ENCODE data around the gene WDR70. TPM values are rescaled to one million over a fixed set of nuclear protein-coding genes. Genes with fewer than 3 reads are reported as not detected.

WDR70 gene
- total RNA-seq, 2 donors from 2014 or later, result 26.7 to 28.6 TPM

DNA sequence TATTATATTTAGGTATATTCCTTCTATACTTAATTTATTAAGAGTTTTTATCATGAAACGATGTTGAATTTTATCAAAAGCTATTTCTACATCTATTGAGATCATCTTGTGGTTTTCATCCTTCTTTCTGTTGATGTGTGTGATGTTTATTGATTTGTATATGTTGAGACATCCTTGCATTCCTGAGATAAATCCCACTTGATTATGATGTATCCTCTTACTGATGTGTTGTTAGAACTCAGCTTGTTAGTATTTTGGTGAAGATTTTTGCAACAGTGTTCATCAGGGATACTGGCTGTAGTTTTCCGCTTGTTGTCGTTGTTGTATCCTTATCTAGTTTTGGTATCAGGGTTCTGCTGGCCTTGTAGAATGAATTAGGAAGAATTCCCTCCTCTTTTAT is 247.1 kb downstream of the WDR70 start:
- Histone ChIP-seq H3K9me3 (no peaks in the 10 kb centered on the region), H3K27me3 (no peaks in the 10 kb centered on the region), H3K4me1 (no peaks in the 10 kb centered on the region), H3K36me3 (no peaks in the 10 kb centered on the region), H3K27ac (no peak overlapping the region), H3K9ac (ENCODE audit: low read depth in 2 of 2, low read length in 2 of 2) (no peak overlapping the region), H3K4me3 (no peak overlapping the region)
- TF ChIP-seq, protein P1, sequence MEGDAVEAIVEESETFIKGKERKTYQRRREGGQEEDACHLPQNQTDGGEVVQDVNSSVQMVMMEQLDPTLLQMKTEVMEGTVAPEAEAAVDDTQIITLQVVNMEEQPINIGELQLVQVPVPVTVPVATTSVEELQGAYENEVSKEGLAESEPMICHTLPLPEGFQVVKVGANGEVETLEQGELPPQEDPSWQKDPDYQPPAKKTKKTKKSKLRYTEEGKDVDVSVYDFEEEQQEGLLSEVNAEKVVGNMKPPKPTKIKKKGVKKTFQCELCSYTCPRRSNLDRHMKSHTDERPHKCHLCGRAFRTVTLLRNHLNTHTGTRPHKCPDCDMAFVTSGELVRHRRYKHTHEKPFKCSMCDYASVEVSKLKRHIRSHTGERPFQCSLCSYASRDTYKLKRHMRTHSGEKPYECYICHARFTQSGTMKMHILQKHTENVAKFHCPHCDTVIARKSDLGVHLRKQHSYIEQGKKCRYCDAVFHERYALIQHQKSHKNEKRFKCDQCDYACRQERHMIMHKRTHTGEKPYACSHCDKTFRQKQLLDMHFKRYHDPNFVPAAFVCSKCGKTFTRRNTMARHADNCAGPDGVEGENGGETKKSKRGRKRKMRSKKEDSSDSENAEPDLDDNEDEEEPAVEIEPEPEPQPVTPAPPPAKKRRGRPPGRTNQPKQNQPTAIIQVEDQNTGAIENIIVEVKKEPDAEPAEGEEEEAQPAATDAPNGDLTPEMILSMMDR (IDR thresholded peaks at IDR 0.05), result no peak
- no peak for DNase-seq
- intact Hi-C loops (cut with DNase I), result no loop called here

DNA sequence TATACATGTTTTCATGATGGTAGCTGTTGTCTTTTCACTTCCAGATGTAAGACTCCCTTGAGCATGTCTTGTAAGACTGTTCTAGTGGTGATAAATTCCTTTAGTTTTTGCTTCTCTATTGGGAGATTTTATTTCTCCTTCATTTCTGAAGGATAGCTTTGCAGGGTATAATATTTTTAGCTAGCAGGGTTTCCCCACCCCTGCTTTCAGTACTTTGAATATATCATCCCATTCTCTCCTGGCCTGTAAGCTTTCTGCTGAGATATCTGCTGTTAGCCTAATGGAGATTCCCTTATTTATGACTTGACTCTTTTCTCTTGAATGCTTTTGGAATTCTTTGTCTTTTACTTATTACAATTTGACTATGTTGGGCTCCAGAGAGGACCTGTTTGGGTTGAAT is 249.8 kb downstream of the WDR70 start:
- Histone ChIP-seq H3K4me3 (no peak overlapping the region), H3K9me3 (no peaks in the 10 kb centered on the region), H3K4me1 (no peaks in the 10 kb centered on the region), H3K36me3 (no peaks in the 10 kb centered on the region), H3K27ac (no peak overlapping the region), H3K27me3 (no peaks in the 10 kb centered on the region), H3K9ac (ENCODE audit: low read depth in 2 of 2, low read length in 2 of 2) (no peak overlapping the region)
- DNase-seq, result no peak
- TF ChIP-seq, protein P1 (IDR thresholded peaks at IDR 0.05), result no peak
- intact Hi-C loops (cut with DNase I), result no loop called here

DNA sequence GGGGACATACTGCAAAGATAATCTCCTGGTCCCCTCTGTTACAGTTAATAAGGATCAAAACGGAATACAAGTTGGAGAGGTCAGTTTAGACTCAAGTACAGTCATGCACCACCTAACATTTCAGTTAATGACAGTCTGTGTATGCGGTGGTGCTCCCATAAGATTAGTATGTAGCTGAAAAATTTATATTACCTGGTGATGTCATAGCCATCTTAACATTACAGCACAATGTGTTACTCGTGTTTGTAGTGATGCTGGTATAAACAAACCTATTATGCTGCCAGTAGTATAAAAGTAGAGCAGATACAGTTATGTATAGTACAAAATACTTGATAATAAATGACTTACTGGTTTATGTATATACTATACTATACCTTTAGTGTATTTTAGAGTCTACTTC is 252.8 kb downstream of the WDR70 start:
- no peak overlapping the region for H3K27ac ChIP-seq
- intact Hi-C loops (cut with DNase I), result no loop called here
- no peak overlapping the region for H3K9ac ChIP-seq (ENCODE audit: low read depth in 2 of 2, low read length in 2 of 2)
- no peaks in the 10 kb centered on the region for H3K27me3 ChIP-seq
- TF ChIP-seq, protein P1 (IDR thresholded peaks at IDR 0.05), result no peak
- H3K4me1 ChIP-seq, result no peaks in the 10 kb centered on the region
- no peak for DNase-seq
- no peaks in the 10 kb centered on the region for H3K36me3 ChIP-seq
- no peak overlapping the region for H3K4me3 ChIP-seq
- H3K9me3 ChIP-seq, result no peaks in the 10 kb centered on the region

DNA sequence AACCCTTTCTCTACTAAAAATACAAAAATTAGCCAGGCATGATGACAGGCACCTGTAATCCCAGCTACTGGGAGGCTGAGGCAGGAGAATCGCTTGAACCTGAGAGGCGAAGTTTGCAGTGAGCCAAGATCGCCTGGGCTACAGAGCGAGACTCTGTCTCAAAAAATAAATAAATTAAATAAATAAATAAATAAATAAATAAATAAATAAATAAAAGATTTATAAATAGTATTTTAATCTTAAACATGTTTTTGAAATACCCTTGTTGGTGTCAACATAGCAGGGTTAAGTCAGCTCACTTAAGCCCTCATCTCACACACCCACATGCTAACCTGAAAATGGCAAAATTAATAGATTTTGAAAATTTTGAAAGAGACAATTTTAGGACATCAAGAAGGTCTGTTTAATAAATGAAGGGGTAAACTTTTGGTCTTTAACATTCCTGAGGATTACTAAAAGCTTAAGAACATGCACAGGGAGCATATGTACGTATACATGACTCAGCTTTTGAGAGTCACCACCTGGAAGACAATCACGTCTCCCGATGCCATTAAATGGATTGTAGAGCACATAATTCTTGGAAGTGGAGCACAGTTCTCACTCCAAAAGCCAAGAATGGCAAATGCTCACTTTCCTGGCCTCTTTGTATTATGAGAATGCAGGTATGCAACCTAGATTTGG is 258.2 kb downstream of the WDR70 start:
- no peak overlapping the region for H3K27ac ChIP-seq
- no peaks in the 10 kb centered on the region for H3K27me3 ChIP-seq
- no peak overlapping the region for H3K4me3 ChIP-seq
- intact Hi-C loops (cut with DNase I), result no loop called here
- no peaks in the 10 kb centered on the region for H3K4me1 ChIP-seq
- no peaks in the 10 kb centered on the region for H3K9me3 ChIP-seq
- H3K9ac ChIP-seq (ENCODE audit: low read depth in 2 of 2, low read length in 2 of 2), result no peak overlapping the region
- no peaks in the 10 kb centered on the region for H3K36me3 ChIP-seq
- DNase-seq, result no peak
- TF ChIP-seq, protein P1 (IDR thresholded peaks at IDR 0.05), result no peak

DNA sequence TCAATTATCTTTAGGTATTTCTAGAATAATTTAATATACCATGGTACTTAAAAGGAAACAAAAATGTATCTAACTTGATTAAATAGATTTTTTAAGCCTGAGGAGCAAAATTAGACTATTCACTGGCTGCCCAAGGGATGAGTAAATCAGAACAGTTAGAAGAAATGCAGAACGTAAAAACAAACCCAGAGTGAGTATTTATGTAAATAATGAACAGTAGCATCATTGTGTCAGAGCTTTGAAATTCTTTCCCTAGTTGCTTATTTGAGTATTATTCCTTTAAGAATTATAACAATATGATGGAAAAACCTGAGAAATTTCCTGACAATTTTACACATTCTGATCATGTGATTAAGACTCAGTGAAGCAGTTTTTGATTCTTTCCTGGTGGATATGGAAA is 259.8 kb downstream of the WDR70 start:
- H3K27me3 ChIP-seq, result no peaks in the 10 kb centered on the region
- no peaks in the 10 kb centered on the region for H3K36me3 ChIP-seq
- no peak overlapping the region for H3K27ac ChIP-seq
- intact Hi-C loops (cut with DNase I), result no loop called here
- no peak overlapping the region for H3K9ac ChIP-seq (ENCODE audit: low read depth in 2 of 2, low read length in 2 of 2)
- H3K4me3 ChIP-seq, result no peak overlapping the region
- H3K4me1 ChIP-seq, result no peaks in the 10 kb centered on the region
- no peaks in the 10 kb centered on the region for H3K9me3 ChIP-seq
- no peak for DNase-seq
- TF ChIP-seq, protein P1 (IDR thresholded peaks at IDR 0.05), result no peak

All from colonic mucosa (tissue), 4 donors.